HG03196 (cell line): Measurements from ENCODE around the gene ARFGAP3.
"Not testable (repeated sequence)": the region's sequence is repeated elsewhere in the genome, so short reads cannot be mapped to it uniquely, and the experiment has no call there.

ENCODE experiments used
- ATAC-seq: cut with Tn5 transposase; IDR thresholded peaks from one replicate; pipeline ENCODE4 v1.9.1; 2021; ENCODE audit not compliant: unreplicated experiment

Gene ARFGAP3

DNA sequence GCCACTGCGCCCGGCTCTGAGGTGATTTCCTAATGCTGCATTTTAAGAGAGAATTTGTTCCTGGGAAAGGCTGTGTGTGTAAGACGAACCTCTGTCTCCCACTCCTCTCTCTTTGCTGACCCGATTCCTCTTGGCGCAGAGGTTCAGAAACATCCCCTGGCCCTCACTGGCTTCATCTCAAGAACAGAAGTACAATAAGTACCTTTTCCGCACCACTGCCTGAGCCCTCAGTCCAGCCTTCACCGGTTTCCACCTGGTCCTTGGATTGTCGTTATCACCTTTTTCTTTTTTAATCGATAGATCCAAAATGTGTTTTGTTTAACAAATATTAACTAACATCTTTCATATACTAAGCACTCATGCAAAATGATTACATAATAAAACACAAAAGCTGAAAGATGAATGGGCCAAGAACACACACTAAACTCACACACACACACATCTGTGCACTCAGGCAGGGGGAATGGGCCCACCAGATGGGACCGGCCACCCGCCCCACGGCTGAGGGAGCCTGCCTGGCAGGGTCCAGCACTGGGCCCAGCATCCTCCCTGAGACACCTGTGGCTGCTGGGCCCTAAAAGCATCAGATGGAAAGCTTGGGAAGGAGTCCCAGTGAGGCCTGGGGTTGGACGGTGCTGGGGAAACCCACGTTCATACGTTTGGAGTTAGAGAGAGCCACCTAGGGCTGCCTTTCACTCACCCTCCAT, 86.0 kb downstream of the ARFGAP3 start:
- no peak for ATAC-seq

DNA sequence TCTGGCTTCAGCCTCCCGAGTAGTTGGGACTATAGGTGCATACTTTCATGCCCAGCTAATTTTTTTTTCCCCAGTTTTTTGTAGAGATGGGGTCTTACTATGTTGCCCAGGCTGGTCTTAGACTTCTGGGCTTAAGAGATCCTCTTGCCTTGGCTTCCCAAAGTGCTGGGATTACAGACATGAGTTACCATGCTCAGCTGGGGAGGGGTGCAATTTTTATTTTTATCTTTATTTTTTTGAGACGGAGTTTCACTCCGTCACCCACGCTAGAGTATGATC, 86.7 kb downstream of the ARFGAP3 start:
- no peak for ATAC-seq

DNA sequence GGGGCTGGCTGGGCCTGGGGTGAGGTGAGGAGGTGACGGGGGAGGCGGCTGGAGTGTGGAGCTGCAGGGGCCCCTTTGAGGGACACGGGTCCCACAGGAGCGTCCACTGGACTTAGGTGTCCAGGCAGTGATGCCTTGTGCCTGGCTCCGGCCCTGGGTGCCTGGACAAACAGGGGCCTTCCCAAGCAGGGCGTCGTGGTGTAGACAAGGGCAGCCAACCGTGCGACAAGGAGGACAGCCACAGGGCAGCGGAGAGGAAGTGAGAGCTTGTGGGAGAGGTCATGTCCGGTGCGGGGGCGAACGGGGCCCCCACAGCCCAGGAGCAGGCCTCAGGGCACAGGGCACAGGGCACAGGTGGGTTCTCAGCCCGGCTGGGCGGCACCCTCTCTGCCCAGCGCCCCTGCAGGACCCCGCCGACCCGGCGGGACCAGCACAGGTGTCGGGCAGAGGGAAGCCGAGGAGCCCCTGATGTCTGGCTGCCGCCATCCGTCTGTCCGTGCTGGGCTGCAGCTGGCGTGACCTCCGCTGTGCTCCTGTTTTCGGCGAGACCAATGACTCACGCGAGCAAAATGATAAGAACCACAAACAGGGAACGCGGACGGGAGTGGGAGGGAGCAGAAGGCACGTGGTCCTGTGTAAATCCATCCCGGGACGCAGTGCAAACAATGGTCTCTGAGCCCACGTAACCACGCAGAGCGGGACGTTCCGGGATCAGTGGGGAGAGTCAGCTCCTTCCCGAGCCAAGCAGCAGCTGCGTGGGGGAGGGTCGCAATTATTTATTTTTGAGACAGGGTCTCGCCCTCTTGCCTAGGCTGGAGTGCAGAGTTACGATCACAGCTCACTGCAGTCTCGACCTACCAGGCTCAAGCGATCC, 87.3 kb downstream of the ARFGAP3 start:
- ATAC-seq = peak; percentile 74

DNA sequence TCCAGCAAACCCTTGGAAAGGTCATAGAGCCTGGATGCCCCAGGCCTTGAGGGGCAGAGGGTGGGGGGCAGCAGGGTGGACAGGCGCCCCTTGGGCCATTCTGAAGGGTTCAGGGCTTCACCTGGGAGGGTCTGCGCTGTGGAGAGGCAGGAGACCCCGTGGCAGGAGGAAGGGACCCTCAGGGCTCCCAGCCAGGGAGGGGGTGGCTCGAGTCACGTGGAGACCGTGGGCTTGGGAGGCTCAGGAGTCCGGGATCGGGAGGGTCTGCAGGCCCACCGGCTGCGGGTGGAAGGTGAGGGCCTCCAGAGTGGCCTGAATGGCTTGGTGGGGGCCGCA, 87.9 kb downstream of the ARFGAP3 start:
- ATAC-seq = no peak

DNA sequence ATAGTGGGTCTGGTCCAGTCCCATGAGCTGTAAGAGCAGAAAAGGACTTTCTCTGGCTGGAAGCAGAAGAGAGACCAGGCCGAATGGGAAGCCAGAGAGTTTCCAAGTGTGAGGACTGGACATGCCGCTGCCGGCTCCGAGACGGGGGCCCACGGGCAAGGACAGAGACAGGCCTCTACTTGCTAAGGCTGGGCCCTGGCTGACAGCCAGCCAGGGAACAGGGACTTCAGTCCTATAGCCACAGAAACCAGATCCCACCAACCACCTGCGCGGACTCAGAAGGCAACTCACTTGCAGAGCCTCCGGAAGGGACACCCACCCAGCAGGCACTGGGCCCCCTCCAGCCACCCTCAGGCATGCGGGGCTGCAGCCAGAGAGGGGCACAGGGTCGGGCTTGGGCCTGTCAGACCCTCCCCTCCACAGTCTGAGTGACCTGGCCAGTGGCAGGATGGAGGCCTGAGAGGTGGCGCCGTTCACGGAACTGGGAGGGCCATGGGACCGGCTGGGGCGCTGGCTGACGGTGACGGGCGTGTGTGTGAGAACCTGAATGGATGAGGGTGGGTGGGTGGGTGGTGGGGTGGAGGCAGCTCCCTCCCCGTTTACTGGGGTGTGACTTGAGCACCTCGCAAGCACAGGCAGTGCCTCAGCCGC, 88.6 kb downstream of the ARFGAP3 start:
- ATAC-seq = no peak

DNA sequence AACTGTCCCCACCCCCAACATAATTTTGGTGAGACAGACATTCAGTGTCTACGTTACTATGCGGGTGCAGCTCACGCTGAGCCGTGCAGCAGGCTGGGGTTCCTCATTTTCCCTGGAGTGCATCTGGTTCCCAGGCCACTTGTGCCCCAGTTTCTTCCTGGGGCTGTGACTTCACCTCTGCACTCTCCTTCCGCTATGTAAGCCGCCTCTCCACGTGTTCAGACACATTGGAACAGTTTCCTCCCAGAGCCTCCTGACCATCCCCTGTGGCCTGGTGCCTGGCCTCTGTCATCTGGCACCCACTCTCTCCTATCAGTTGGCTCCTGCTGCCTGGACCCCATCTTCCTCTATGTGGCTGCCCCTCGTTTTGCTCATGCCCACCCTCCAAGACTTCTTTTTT, 90.2 kb downstream of the ARFGAP3 start:
- ATAC-seq = no peak

DNA sequence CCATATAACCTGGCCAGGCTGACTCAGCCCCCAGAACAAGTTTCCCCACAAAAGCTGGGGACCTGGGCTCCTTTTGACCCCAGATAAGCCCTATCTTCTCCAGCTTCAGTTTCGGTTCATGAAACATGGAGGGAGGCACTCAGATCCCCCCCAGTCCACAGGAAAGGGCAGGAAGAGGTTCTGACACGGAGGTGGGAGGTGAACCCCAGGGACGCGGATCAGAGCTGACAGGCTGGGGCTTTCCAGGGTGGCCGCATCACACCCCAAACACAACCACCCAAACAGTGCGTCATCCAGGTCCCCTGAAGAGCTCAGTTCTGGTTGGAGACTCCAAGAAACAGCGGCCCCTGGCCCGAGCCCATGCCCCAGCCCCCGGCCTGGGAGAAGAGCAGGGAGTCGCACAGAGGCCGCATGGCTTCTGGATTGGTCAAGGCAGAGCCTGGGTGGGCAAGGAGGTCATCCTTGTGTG, 92.1 kb downstream of the ARFGAP3 start:
- no peak for ATAC-seq

DNA sequence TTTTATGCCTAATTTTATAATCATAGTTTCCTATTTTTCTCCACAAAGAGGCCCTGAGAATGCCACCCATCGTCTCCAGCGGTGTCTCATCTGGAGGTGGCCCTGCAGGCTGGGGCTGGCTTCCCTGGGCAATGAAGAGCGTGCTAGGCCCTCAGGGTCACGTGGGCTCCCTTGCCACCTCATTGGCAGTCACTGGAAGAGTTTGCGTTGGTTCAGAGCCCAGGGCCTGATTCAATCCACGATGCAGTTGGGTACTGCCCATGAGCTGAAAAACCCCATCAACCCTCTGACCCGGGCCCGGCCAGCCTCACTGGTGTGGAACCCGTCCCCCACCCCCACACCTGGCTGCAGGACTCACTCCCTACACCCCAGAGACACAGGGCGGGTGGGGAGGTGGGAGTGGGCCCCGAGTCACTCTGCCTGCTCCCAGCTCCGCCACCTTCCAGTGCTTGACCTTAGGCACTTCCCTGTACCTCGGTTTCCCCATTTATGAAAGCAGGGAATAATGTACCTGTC, 93.0 kb downstream of the ARFGAP3 start:
- no peak for ATAC-seq

DNA sequence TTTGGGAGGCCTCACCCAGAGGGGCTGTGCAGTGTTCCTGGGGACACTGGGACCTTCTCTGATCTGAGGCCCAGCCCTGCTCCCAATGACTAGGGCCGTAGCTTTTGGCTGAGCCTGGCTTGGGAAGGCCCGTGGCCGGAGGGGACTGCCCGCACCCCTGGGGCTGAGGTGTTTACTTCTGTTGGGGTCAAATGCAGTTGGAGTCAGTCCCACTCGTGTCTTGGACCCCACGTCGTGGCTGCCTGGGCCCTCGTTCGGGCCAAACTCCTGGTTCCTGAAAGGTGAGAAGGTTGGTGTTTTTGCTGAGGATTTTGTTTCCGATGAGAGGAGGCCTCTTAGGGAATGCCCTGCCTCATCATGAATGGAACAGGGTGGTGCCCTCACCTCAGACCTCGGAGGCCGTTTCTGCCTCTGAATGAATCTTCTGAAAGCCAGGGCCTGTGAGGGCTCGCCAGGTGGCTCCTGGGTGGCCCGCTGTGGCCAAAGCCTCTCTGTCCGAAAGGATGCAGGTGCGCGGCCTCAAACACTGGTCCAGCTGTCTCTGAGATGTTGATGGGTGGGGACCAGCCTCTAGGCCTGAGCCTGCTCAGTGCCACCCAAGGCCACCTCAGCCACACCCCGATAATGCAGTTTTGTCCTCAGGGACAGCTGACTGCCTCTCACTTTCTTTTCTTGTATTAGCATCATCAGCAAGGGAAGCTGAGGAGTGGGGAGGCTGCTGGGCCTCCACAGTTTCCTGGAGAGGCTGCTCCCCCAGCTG, 96.1 kb downstream of the ARFGAP3 start:
- ATAC-seq = no peak

DNA sequence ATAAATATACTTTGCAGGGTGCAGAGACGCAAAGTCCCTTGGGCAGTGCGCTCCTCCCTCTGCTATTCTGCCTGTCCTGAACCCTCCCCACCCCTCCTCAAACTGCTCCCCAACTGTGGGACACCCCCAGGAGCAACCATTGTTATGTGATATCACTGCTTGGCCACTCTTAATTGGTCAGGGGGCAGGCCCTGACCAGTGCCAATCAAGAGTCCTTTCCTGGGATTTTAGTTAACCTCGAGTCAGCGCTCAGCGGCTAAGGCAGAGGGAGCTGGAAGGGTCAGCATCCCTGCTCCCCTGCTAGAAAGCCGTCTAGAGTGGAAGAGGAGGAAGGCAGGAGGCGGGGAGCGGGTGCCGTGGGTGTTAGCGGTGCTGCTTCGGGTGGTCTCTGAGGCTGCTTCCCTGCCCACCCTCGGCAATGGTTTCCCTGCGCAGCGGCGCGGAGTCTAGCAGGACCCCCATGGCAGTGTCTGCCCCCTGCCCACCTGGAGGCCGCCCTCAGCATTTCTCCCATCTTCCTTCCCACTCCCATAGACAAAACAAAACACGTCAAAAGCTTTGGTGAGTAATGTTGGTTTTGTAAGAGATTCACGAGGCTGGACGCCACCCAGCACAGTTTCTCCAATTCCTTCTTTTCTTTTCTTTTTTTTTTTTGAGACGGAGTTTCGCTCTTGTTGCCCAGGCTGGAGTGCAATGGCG, 98.0 kb downstream of the ARFGAP3 start:
- ATAC-seq = no peak

DNA sequence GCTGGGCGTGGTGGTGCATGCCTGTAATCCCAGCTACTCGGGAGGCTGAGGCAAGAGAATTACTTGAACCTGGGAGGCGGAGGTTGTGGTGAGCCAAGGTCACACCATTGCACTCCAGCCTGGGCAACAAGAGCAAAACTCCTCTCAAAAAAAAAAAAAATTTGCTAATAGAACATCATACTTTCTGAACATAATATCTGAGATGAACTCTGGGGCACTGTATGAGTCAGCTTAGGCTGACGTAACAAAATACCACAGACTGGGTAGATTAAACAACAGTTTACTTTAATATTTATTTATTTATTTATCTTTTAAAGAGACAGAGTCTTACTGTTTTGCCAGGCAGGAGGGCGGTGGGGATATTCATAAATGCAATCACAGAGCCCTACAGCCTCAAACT, 101.5 kb downstream of the ARFGAP3 start:
- ATAC-seq = not testable (repeated sequence)

DNA sequence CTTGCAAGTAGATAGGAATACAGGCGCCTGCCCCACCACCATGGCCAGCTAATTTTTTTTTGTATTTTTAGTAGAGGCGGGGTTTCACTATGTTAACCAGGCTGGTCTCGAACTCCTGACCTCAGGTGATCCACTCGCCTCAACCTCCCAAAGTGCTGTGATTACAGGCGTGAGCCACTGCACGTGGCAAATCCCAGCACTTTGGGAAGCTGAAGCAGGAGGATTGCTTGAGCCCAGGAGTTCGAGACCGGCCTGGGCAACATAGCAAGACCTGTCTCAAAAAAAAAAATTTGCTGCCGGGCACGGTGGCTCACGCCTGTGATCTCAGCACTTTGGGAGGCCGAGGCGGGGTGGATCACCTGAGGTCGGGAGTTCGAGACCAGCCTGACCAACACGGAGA, 102.0 kb downstream of the ARFGAP3 start:
- not testable (repeated sequence) for ATAC-seq

DNA sequence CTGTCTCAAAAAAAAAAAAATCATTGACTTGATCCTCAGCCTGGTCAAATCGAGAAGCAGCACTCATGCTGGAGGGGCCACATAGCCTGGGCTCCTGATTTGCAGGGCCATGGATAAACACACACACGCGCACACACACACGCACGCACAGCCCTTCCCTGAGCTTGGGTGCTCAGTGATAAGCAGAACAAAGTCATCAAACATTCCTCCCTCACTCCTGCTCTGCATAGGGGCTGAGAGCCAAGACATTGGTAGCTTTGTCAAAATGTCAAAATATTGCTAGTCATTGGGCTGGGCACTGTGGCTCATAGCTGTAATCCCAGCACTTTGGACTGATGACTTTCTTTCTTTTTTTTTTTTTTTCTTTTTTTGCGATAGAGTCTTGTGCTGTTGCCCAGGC, 102.4 kb downstream of the ARFGAP3 start:
- ATAC-seq = no peak

DNA sequence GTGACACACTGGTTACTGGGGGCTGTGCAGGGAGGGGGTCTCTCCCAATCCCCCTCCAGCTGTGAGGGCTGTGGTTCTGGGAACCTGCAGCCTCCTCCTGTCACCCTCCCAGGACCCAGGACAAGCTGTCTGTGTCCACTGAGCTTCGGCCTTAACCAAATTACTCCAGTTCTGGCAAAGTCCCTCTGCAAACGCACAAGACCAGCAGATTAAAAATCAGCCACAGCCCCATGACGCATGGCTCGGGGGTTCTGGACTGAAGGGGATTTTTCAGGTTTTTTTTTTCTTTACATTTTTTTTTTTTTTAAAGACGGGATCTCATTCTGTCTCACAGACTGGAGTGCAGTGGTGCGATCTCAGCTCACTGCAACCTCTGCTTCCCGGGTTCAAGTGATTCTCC, 104.2 kb downstream of the ARFGAP3 start:
- no peak for ATAC-seq

DNA sequence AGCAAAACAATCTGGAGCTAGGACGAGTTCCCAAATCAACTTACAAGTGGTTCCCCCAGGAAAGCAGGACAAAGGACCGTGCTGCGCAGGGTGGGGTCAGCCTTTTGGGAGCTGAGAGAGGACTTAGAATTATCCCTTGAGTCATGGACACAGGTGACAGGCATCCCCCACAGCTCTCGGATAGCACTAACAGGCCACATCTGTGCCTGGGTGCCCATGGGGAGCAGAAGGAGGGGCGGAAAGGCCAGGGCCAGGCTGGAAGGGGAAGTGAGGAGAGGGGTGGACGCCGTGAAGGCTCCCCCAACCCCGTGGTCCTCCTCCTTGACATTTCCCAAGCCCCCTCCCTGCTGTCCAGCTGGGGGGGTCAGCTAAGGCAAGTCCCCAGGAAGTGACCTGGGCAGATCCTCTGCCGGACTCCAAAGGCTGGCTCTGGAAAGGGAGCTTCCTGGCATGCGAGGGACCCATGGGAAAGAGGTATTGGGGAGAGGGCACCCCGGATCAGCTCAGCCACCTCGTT, 104.8 kb downstream of the ARFGAP3 start:
- ATAC-seq = no peak

DNA sequence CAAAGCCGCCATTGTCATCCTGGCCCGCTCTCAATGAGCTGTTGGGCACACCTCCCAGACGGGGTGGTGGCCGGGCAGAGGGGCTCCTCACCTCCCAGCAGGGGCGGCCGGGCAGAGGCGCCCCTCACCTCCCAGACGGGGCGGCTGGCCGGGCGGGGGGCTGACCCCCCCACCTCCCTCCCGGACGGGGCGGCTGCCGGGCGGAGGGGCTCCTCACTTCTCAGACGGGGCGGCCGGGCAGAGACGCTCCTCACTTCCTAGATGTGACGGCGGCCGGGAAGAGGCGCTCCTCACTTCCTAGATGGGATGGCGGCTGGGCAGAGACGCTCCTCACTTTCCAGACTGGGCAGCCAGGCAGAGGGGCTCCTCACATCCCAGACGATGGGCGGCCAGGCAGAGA, 106.7 kb downstream of the ARFGAP3 start:
- ATAC-seq = not testable (repeated sequence)

DNA sequence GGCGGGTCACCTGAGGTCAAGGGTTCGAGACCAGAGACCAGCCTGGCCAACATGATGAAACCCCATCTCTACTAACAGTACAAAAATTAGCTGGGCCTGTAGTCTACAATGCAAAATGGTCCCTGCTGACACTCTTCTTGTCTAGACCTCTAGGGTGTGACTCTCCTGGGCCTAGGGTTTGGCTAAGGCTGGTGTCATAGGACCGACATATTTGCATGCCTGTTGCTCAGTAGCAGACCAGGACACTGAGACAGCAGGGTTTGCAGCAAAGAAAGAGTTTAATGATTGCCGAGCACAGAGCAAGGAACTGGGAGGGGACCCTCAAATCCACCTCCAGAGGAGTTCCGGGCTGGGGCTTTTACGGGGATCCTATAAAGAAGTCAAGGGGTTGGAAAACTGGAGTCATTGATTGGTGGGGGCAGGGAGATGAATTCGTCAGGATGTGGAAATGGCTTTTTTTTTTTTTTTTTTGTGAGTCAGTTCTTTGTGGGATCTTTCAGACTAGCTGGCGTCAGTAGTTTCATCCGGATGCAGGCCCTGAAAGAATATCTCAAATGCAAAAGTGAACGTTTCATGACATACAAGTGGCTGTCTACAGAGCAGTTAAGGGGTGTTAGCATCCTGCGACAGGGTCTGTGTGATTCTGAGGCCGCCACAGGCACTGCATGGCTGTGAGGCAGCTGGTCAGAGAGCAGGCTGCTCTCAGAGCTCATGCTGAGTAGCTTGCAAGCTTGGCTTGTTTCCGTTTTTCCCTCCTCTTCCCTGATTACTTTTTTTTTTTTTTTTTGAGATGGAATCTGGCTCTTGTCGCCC, 109.2 kb downstream of the ARFGAP3 start:
- no peak for ATAC-seq
